Neural cell (in vitro differentiated cells): ENCODE measurements around the gene IL36B.

Experiments used
- RAD21 ChIP-seq: fragments of 450-650 bp; conservative IDR thresholded peaks from 2 replicates; pipeline ENCODE4 v1.6.1; 2014; ENCODE audit warnings: antibody characterized with exemption, mild to moderate bottlenecking, moderate library complexity
- TF ChIP-seq, protein P1 (sequence below): fragments of 450-650 bp; IDR thresholded peaks from 2 replicates; pipeline ENCODE4 v1.5.1; 2014; ENCODE audit warnings: antibody characterized with exemption, mild to moderate bottlenecking, moderate library complexity; ENCODE audit not compliant: poor library complexity, severe bottlenecking

DNA sequence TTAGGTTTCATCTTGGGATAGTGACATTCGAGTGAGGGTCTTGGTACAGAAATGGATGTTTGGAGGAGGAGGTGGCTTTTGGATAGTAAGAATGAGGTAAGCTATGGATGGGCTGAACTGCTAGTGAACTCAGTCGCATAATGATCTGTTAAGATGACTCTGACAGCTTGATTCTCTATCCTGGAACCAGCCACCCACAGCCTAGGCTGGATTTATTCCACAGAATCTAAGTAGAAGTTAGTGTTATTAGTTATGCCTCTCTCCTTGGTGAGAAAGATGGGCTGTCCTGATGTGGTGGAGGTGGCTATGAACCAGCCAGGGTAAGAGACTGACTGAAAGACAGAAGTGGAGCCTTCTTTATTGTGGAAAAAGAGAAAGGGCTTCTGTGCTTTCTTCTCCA is 25.0 kb downstream of the IL36B start:
- TF ChIP-seq, protein P1, sequence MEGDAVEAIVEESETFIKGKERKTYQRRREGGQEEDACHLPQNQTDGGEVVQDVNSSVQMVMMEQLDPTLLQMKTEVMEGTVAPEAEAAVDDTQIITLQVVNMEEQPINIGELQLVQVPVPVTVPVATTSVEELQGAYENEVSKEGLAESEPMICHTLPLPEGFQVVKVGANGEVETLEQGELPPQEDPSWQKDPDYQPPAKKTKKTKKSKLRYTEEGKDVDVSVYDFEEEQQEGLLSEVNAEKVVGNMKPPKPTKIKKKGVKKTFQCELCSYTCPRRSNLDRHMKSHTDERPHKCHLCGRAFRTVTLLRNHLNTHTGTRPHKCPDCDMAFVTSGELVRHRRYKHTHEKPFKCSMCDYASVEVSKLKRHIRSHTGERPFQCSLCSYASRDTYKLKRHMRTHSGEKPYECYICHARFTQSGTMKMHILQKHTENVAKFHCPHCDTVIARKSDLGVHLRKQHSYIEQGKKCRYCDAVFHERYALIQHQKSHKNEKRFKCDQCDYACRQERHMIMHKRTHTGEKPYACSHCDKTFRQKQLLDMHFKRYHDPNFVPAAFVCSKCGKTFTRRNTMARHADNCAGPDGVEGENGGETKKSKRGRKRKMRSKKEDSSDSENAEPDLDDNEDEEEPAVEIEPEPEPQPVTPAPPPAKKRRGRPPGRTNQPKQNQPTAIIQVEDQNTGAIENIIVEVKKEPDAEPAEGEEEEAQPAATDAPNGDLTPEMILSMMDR: no peak
- TF ChIP-seq RAD21: no peak
